ENCODE data around the gene PTPRU. TPM values are rescaled to one million over a fixed set of nuclear protein-coding genes. Genes with fewer than 3 reads are reported as not detected.

The PTPRU gene
- total RNA-seq, 1 donor from 2014 or later, result 32.7 TPM

- Histone ChIP-seq H3K36me3 (peaks cover 15 to 42% of the 10 kb centered on the region in 2 donors), H3K4me1 (no peaks in the 10 kb centered on the region), H3K9me3 (no peaks in the 10 kb centered on the region), H3K27ac (no peak overlapping the region), H3K4me3 (no peak overlapping the region), H3K27me3 (no peaks in the 10 kb centered on the region)
- intact Hi-C loops (cut with DNase I), result no loop called here
- DNase-seq (ENCODE audit: low spot score in 2 of 2), result no peak
- TF ChIP-seq CTCF (IDR thresholded peaks at IDR 0.05), result no peak
Measured at GRCh38 chr1:29324771-29325351, 88.5 kb downstream of the PTPRU start.

GRCh38 chr1:29325675-29326074 lies 89.4 kb downstream of the PTPRU start:
- no peak for TF ChIP-seq CTCF (IDR thresholded peaks at IDR 0.05)
- peaks cover 15 to 34% of the 10 kb centered on the region in 2 donors for H3K36me3 ChIP-seq
- intact Hi-C loops (cut with DNase I), result no loop called here
- no peak overlapping the region for H3K4me3 ChIP-seq
- H3K4me1 ChIP-seq, result no peaks in the 10 kb centered on the region
- H3K27me3 ChIP-seq, result no peaks in the 10 kb centered on the region
- no peak overlapping the region for H3K27ac ChIP-seq
- no peaks in the 10 kb centered on the region for H3K9me3 ChIP-seq
- DNase-seq (ENCODE audit: low spot score in 2 of 2), result no peak

GRCh38 chr1:29326123-29326522 lies 89.8 kb downstream of the PTPRU start:
- Histone ChIP-seq H3K27ac (no peak overlapping the region), H3K27me3 (no peaks in the 10 kb centered on the region), H3K4me1 (no peaks in the 10 kb centered on the region), H3K9me3 (no peaks in the 10 kb centered on the region), H3K36me3 (peaks cover 15 to 33% of the 10 kb centered on the region in 2 donors), H3K4me3 (no peak overlapping the region)
- DNase-seq (ENCODE audit: low spot score in 2 of 2), result no peak
- no peak for TF ChIP-seq CTCF (IDR thresholded peaks at IDR 0.05)
- intact Hi-C loops (cut with DNase I), result no loop called here

- DNase-seq (ENCODE audit: low spot score in 2 of 2), result no peak
- Histone ChIP-seq H3K36me3 (peaks cover 10 to 28% of the 10 kb centered on the region in 2 donors), H3K4me1 (no peaks in the 10 kb centered on the region), H3K9me3 (no peaks in the 10 kb centered on the region), H3K4me3 (no peak overlapping the region), H3K27ac (no peak overlapping the region), H3K27me3 (no peaks in the 10 kb centered on the region)
- intact Hi-C loops (cut with DNase I), result no loop called here
- TF ChIP-seq CTCF (IDR thresholded peaks at IDR 0.05), result no peak
Measured at GRCh38 chr1:29327223-29327935, 91.1 kb downstream of the PTPRU start.

GRCh38 chr1:29329022-29329775 lies 92.9 kb downstream of the PTPRU start:
- no peak overlapping the region for H3K27ac ChIP-seq
- H3K4me3 ChIP-seq, result no peak overlapping the region
- no peaks in the 10 kb centered on the region for H3K4me1 ChIP-seq
- DNase-seq (ENCODE audit: low spot score in 2 of 2), result no peak
- TF ChIP-seq CTCF (IDR thresholded peaks at IDR 0.05), result no peak
- peaks cover 10 to 28% of the 10 kb centered on the region in 2 donors for H3K36me3 ChIP-seq
- intact Hi-C loops (cut with DNase I), result no loop called here
- no peaks in the 10 kb centered on the region for H3K9me3 ChIP-seq
- no peaks in the 10 kb centered on the region for H3K27me3 ChIP-seq
